Mesenteric fat pad (tissue), 1 donor: ENCODE measurements around the gene BCKDHA. TPM values are rescaled to one million over a fixed set of nuclear protein-coding genes. Genes with fewer than 3 reads are reported as not detected.
"Not testable (repeated sequence)": the region's sequence is repeated elsewhere in the genome, so short reads cannot be mapped to it uniquely, and the experiment has no call there.

ENCODE experiments used
- DNase-seq: peaks from one replicate; pipeline ENCODE4 v3.0.0-alpha.2; 2020; ENCODE audit warnings: low spot score
- total RNA-seq: library from RNA; stranded (reverse); fragmentation: NEBNext Ultra II Directional; extraction: Animal tissue kit (Norgen Biotek cat#: 25700); gene quantifications from one replicate; pipeline ENCODE4 v1.2.1, GENCODE V29; 2021
- donor health status: DM: yes; HTN: yes; CAD: no.

Gene BCKDHA
- total RNA-seq, 1 donor from 2014 or later = 5.7 TPM

GRCh38 chr19:41424335-41425173, 26.9 kb downstream of the BCKDHA start:
- no peak for DNase-seq

DNA sequence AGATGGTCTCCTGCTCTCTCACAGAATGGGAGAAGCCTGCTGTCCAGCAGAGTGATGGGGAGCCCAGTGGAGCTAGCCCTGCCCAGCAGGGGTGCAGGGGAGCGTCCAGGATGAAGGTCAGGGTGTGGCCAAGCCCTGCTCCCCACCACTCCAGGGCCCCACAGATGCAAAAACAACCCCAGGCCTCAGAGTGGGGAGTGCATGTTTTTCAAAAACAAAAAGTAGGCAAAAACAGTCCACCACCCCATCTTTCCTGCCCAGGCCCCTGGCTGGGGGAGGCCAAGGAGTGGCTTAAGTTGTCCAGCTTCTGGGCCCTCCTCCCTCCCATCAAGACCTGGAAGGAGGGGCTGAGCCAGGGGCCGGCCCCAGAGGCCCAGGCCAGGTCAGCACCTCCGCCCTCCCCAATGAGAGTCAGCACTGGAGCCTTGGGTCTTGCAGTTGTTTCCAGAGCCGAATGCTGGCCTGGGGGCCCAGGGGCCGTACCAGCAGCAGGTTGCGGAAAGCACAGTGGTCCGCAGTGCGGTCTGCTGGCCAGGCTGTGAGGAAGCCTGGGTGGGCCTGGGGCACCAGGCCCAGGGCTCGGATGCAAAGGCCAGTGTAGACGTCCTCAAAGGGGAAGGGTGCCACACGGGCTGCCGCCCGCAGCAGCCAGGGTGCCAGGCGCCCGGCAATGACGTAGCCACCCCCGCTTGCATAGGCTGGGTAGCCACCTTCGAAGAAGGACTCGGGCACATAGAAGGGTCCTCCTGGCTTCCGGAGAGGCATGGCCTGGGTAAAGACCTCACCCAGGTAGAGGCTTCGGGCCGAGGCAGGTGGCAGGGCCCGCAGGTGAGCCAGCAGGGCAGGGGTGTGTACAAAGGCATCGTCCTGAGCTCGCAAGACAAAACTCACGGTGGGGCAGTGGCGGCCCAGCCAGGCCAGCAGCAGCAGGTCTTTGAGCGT, 27.8 kb downstream of the BCKDHA start:
- DNase-seq = no peak

- no peak for DNase-seq
Measured at GRCh38 chr19:41426116-41426841, 28.7 kb downstream of the BCKDHA start.

- DNase-seq = peak; percentile 94
Measured at GRCh38 chr19:41426952-41427646, 29.5 kb downstream of the BCKDHA start, which contains the start of gene B3GNT8. B3GNT8 (minus strand) TSS chr19:41427374; CDS start chr19:41426778, 596 bp downstream.

GRCh38 chr19:41427647-41428480, 30.2 kb downstream of the BCKDHA start:
- DNase-seq = no peak

DNA sequence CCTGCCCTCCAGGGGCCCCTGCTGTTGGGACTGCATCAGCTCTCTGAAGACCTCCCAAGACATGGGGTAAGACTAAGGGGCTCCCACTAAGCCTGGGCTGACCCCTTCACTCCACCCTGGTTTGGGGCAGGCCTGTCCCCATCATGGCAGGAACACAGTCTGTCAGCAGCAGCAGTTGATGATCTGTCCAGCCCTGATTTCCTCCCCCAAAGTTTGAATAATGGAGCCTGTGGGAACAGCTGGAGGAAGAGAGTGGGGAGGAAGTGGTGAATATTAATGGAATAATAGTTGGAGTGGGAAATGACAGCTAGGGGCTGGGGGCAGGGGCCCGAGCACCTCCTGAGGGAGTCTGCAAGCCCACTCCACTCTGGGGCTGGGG, 30.9 kb downstream of the BCKDHA start:
- no peak for DNase-seq

GRCh38 chr19:41430922-41431321, 33.3 kb downstream of the BCKDHA start:
- DNase-seq = no peak

DNA sequence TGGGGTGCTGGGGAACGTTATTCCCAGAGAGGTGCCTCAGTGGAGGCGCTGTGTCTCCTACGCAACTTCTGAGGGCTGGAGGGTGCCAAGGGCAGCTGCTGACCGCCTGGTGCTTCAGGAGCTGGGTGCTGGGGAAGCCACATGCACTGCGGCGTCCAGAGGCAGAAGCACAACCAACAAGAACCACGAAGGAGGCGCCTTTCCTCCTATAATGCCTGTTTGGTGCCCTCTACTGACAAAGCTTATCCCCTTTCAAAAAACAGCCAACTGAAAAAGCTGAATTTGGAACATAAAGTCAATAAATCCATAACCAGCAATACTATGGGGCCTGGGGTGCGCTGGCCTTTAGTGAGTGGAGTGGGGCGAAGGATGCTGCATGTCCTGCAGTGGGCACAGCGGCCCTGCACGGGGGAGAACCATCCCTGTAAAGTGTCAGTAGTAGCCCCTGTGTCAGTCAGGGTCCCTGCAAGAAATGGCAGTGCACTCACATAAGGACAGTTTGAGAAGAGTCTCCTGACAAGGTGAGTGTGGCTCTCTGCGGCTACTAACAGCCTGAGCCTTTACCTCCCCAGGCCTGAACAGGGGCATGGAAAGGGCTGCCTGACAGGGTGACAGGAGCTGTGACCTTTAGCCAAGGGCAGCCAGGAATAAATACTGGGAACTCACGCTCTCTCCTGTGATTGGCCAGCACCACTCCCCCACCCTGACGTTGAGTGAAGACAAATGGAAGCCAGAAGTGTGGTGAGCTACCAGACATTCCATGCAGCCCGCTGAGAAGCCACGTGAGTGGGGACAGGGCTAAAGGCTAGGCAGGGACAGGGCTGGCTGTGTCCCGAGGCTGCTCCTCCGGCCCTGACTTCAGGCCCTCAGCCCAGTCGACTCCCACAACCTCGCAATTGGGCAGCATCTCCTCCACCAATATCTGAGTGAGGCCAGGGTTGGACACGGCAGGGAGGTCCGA, 34.1 kb downstream of the BCKDHA start:
- no peak for DNase-seq

DNA sequence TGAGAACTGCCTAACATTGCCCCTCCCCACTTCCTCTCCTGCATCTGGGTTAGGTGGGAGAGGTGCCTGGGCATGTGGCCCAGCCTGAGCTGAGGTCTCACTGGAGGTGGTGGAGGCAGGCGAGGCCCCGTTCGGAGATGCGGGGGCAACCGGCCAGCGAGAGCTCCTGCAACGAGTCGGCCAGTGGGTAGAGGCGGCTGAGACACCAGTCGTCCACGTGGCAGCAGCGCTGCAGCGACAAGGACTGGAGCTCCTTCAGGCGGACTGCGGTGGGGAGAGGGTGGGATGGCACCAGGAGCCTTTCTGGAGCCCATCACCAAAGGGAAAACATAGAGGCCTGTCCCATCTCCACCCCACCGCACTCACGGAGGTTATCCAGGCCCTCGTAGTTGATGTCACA, 35.6 kb downstream of the BCKDHA start:
- no peak for DNase-seq

DNA sequence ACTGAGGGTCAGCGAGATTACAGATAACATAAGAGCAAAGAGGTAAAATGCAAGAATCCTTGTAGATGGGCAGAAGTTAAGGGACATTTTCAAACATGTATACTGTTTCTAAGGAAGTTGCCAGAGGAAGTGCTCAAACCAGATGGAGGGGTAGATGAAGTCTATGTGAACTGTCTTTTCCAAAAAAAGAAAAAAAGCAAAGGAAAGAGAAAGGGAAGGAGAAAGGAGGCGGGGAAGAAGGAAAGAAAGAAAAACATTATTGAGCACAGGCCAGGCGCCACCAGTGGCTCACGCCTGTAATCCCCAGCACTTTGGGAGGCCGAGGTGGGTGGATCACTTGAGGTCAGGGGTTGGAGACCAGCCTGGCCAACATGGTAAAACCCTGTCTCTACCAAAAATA, 36.8 kb downstream of the BCKDHA start:
- DNase-seq = no peak

- not testable (repeated sequence) for DNase-seq
Measured at GRCh38 chr19:41435376-41435775, 37.8 kb downstream of the BCKDHA start.

GRCh38 chr19:41435936-41436673, 38.5 kb downstream of the BCKDHA start:
- DNase-seq = no peak

DNA sequence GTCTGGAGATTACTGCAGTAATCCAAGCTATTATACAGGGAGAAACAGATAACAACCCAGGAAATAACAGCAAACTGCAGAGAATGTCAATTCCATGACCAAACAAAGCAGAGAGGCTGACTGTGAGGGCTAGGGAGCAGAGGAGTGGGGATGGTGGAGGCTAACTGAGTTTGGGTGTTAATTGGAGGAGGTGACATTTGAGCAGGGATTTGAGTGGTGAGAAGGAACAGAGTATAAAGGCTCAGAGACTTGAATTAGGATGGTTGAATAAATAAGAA, 39.0 kb downstream of the BCKDHA start:
- DNase-seq = no peak

GRCh38 chr19:41437944-41438574, 40.4 kb downstream of the BCKDHA start:
- peak; percentile 87 for DNase-seq

- peak; percentile 95 for DNase-seq
Measured at GRCh38 chr19:41439441-41440222, 42.0 kb downstream of the BCKDHA start, which contains the start of gene DMAC2. DMAC2 (minus strand) TSS chr19:41439912; CDS start chr19:41439899, 13 bp downstream.

GRCh38 chr19:41441321-41441945, 43.8 kb downstream of the BCKDHA start:
- peak; percentile 30 for DNase-seq
